WERI-Rb-1 (cell line): ENCODE measurements around the gene IMPDH1.
A peak's percentile ranks its signal among the peaks of the same experiment; 100 is the strongest.

ENCODE experiments used
- DNase-seq: peaks from one replicate; pipeline ENCODE4 v3.0.0-alpha.2; 2020
- H3K27ac ChIP-seq: fragments of 250-450 bp; sonication (Bioruptor Pico); 2 replicates; pipeline ENCODE4 v1.5.1; 2020; ENCODE audit warnings: mild to moderate bottlenecking, moderate library complexity
- H3K27me3 ChIP-seq: fragments of 250-450 bp; sonication (Bioruptor Pico); 2 replicates; pipeline ENCODE4 v1.5.1; 2021; ENCODE audit warnings: mild to moderate bottlenecking, low read depth, moderate library complexity; ENCODE audit not compliant: insufficient read depth, severe bottlenecking
- H3K36me3 ChIP-seq: fragments of 250-450 bp; sonication (Bioruptor Pico); 2 replicates; pipeline ENCODE4 v1.5.1; 2020; ENCODE audit warnings: mild to moderate bottlenecking, moderate library complexity
- H3K4me3 ChIP-seq: 2 replicates; pipeline ENCODE4 v1.5.1; 2011; ENCODE audit warnings: low read depth, mild to moderate bottlenecking, control low read depth, low read length
- H3K9me3 ChIP-seq: fragments of 250-450 bp; sonication (Bioruptor Pico); 2 replicates; pipeline ENCODE4 v1.5.1; 2021; ENCODE audit warnings: mild to moderate bottlenecking, moderate library complexity; ENCODE audit not compliant: severe bottlenecking
- CTCF ChIP-seq: IDR thresholded peaks from 2 replicates; pipeline ENCODE4 v1.5.1; 2011; ENCODE audit warnings: low read depth, mild to moderate bottlenecking, control low read depth, inconsistent platforms, low read length

The IMPDH1 gene

GRCh38 chr7:128353610-128354009 is 56.2 kb downstream of the IMPDH1 start:
- Histone ChIP-seq H3K9me3 (no peaks in the 10 kb centered on the region), H3K27ac (no peak overlapping the region), H3K4me3 (no peak overlapping the region), H3K36me3 (no peaks in the 10 kb centered on the region), H3K27me3 (no peaks in the 10 kb centered on the region)
- DNase-seq: no peak
- no peak for TF ChIP-seq CTCF

GRCh38 chr7:128353189-128353588 is 56.6 kb downstream of the IMPDH1 start:
- Histone ChIP-seq H3K27me3 (no peaks in the 10 kb centered on the region), H3K27ac (no peak overlapping the region), H3K36me3 (no peaks in the 10 kb centered on the region), H3K9me3 (no peaks in the 10 kb centered on the region), H3K4me3 (no peak overlapping the region)
- no peak for TF ChIP-seq CTCF
- DNase-seq: no peak

GRCh38 chr7:128352636-128353035 is 57.1 kb downstream of the IMPDH1 start:
- DNase-seq: no peak
- no peaks in the 10 kb centered on the region for H3K27me3 ChIP-seq
- no peak for TF ChIP-seq CTCF

DNA sequence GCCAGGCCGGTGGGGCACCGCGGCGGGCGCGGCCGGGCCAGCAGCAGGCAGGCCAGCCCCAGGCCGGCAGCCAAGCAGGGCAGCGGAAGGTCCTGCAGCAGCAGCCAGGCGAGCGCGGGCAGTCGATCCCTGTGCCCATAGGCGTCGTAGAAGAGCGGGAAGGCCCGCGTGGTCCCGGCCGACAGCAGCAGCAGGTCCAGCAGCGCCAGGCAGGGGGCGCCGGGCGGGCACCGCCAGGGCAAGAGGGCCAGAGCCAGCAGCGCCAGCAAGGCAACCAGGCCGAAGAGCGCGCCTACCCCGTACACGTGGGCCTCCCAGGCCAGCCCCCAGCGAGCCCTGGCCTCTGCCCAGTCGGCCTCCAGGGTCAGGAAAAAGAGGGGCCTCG is 57.6 kb downstream of the IMPDH1 start:
- 0 out of 2 replicates have a peak, but pooled peaks have one; percentile 4 for TF ChIP-seq CTCF
- DNase-seq: no peak
- no peaks in the 10 kb centered on the region for H3K36me3 ChIP-seq

More at GRCh38 chr7:128352636-128353035, 57.1 kb downstream of the IMPDH1 start:
- Histone ChIP-seq H3K36me3 (no peaks in the 10 kb centered on the region), H3K27ac (no peak overlapping the region), H3K4me3 (no peak overlapping the region), H3K9me3 (no peaks in the 10 kb centered on the region)

GRCh38 chr7:128351296-128352152 is 58.3 kb downstream of the IMPDH1 start:
- no peak for DNase-seq
- Histone ChIP-seq H3K4me3 (no peak overlapping the region), H3K36me3 (no peaks in the 10 kb centered on the region), H3K27me3 (no peaks in the 10 kb centered on the region), H3K27ac (no peak overlapping the region), H3K9me3 (no peaks in the 10 kb centered on the region)
- TF ChIP-seq CTCF: no peak

More for the DNA sequence above, 57.6 kb downstream of the IMPDH1 start:
- H3K27me3 ChIP-seq: no peaks in the 10 kb centered on the region
- H3K4me3 ChIP-seq: no peak overlapping the region
- H3K27ac ChIP-seq: no peak overlapping the region
- H3K9me3 ChIP-seq: no peaks in the 10 kb centered on the region
